C4-2B (cell line): ENCODE results near the gene SLC39A11.
"Not testable (repeated sequence)": the region's sequence is repeated elsewhere in the genome, so short reads cannot be mapped to it uniquely, and the experiment has no call there.

ENCODE experiments used
- H3K27ac ChIP-seq: fragments of 450-650 bp; 2 replicates; pipeline ENCODE4 v1.5.1; 2017
- ZFX ChIP-seq: fragments of 450-650 bp; IDR thresholded peaks from 2 replicates; pipeline ENCODE4 v1.6.1; 2017
- TF ChIP-seq, protein P1 (sequence below): fragments of 450-650 bp; conservative IDR thresholded peaks from 2 replicates; pipeline ENCODE4 v1.5.1; 2017; ENCODE audit warnings: mild to moderate bottlenecking

The SLC39A11 gene

DNA sequence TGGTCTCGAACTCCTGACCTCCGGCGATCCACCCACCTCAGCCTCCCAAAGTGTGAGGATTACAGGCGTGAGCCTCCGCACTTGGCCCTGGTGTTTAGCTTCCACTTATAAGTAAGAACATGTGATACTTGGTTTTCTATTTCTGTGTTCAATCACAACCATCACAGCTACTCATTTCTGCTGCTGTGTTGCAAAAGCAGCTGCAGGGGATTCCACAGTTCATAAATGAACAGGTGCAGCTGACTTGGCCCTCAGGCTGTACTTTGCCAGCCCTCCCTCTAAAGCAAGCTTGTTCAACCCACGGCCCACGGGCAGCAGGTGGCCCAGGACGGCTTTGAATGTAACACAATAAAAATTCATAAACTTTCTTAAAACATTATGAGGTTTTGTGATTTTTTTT is 79.2 kb downstream of the SLC39A11 start:
- TF ChIP-seq, protein P1, sequence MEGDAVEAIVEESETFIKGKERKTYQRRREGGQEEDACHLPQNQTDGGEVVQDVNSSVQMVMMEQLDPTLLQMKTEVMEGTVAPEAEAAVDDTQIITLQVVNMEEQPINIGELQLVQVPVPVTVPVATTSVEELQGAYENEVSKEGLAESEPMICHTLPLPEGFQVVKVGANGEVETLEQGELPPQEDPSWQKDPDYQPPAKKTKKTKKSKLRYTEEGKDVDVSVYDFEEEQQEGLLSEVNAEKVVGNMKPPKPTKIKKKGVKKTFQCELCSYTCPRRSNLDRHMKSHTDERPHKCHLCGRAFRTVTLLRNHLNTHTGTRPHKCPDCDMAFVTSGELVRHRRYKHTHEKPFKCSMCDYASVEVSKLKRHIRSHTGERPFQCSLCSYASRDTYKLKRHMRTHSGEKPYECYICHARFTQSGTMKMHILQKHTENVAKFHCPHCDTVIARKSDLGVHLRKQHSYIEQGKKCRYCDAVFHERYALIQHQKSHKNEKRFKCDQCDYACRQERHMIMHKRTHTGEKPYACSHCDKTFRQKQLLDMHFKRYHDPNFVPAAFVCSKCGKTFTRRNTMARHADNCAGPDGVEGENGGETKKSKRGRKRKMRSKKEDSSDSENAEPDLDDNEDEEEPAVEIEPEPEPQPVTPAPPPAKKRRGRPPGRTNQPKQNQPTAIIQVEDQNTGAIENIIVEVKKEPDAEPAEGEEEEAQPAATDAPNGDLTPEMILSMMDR = no peak
- TF ChIP-seq ZFX = no peak
- no peak overlapping the region for H3K27ac ChIP-seq

DNA sequence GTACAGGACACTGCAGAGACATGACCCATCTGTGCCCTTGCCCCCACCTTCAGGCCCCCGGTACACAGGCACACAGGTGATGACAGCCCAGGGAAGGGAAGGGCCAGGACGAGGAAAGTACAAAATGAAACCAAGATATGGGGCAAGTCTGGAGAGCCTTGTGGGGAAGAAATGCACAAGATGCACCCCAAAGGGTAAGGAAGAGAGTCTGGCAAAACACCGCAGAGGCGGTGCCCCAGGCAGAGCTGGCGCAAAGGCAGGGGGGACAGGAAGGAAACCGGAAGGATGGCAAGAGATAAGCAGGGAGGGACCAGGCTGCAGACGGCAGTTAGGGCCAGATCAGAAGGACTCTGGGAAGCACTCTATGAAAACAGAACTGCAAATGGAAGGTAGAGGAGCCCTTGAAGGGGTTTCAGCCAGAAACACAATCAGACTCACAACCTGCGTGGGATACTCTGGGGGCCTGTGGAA is 81.4 kb downstream of the SLC39A11 start:
- no peak overlapping the region for H3K27ac ChIP-seq
- TF ChIP-seq ZFX = no peak
- TF ChIP-seq, protein P1 = no peak

DNA sequence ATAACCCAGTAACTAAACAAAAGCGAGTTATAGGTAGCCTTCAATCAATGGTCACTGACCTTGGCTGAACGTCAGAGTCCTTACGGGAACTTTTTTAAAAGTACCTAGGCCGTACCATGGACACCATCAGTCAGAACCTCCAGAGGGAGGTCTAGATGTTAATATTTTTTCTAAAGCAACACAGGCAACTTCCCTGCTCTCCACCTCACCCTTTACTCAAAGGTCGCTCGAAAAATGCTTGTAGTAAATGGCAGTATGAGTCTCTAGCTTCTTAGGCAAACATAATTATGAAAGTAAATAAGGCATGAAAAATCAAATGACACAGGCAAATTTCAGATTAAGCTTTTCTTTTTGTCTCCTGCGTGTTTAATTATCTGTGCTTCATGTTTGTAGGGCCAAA is 82.1 kb downstream of the SLC39A11 start:
- TF ChIP-seq, protein P1 = no peak
- TF ChIP-seq ZFX = no peak
- no peak overlapping the region for H3K27ac ChIP-seq

GRCh38 chr17:73007407-73007806 is 85.1 kb downstream of the SLC39A11 start:
- TF ChIP-seq ZFX = no peak
- TF ChIP-seq, protein P1 = no peak

DNA sequence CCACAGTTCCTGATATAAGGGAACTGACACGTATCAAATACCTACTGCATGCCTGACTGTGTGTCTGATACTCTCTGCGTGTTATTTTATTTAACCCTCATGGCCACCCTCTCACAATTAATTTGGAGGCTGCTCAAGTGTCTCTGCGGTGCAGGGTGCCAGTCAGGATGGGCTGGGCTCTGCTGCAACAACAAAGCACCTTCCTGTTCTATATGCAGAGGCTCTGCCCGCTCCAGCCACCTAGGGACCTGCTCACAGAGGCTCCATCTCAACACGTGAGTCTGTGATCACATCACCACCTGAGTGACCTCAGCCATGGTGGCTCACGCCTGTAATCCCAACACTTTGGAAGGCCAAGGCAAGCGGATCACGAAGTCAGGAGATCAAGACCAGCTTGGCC is 87.1 kb downstream of the SLC39A11 start:
- TF ChIP-seq ZFX = no peak
- TF ChIP-seq, protein P1 = no peak
- H3K27ac ChIP-seq = no peak overlapping the region

More at GRCh38 chr17:73007407-73007806, 85.1 kb downstream of the SLC39A11 start:
- H3K27ac ChIP-seq = no peak overlapping the region

- TF ChIP-seq, protein P1 = no peak
- TF ChIP-seq ZFX = no peak
- no peak overlapping the region for H3K27ac ChIP-seq
Observed at GRCh38 chr17:73003487-73003886, 89.0 kb downstream of the SLC39A11 start.

DNA sequence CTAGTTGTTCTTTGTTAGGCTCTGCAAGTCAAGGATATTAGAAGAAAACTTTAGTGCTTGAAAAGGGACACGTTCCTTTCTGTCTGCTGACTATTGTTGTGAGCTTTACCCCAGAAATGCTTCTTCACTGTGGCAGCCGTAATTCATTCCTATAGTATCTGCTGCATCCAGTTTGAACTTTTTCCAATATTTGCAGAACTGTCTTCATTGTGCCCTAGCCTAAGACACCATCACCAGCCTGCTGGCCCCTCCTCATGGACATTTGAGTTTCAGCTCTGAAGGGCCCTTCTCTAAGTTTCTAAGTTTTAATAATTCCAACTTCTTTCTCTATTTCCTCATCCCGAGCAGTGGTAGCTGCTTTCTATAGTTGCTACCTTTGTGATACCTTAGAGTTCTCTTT is 91.7 kb downstream of the SLC39A11 start:
- H3K27ac ChIP-seq = no peak overlapping the region
- TF ChIP-seq, protein P1 = no peak
- TF ChIP-seq ZFX = no peak

GRCh38 chr17:72999474-72999873 is 93.0 kb downstream of the SLC39A11 start:
- not testable (repeated sequence) for H3K27ac ChIP-seq
